Neural progenitor cell (in vitro differentiated cells): ENCODE results near the gene ATP11A.

Experiments used
- CTCF ChIP-seq: fragments of 200-600 bp; sonication (generic); IDR thresholded peaks from 2 replicates; pipeline ENCODE4 v1.5.1; 2017; ENCODE audit warnings: antibody characterized with exemption, mild to moderate bottlenecking
- EZH2 ChIP-seq: fragments of 200-600 bp; sonication (generic); IDR thresholded peaks from 2 replicates; pipeline ENCODE4 v1.6.1; 2017; ENCODE audit warnings: antibody characterized with exemption, mild to moderate bottlenecking, moderate library complexity
- EZH2phosphoT487 ChIP-seq: fragments of 200-600 bp; sonication (generic); IDR thresholded peaks from 2 replicates; pipeline ENCODE4 v1.6.1; 2017; ENCODE audit warnings: antibody characterized with exemption

GRCh38 chr13:112753833-112754232 lies 64.0 kb downstream of the ATP11A start:
- no peak for TF ChIP-seq CTCF
- no peak for TF ChIP-seq EZH2phosphoT487
- TF ChIP-seq EZH2 = no peak
